ENCODE data around the gene RALGDS. TPM values are rescaled to one million over a fixed set of nuclear protein-coding genes. Genes with fewer than 3 reads are reported as not detected.

The RALGDS gene
- total and polyA plus RNA-seq, 2 of the 4 experiments (the other 2 are of a cell fraction), result 13.1 to 36.9 TPM

DNA sequence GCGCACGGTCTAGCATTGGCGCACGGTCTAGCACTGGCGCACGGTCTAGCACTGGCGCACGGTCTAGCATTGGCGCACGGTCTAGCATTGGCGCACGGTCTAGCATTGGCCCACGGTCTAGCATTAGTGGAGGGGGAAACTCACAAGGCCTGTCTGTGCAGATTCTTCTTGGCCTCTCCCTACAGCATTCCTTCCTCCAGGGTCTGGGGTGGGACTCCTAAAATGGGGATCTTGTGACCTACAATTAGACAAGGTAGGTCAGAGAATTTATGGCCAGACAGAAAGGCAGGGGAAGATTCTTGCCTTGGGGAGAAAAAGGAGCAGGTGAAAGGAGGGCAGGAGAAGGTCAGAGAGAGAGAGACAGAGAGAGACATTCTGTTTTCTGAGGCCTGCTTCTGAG, 48.1 kb upstream of the RALGDS start:
- H3K18ac ChIP-seq (ENCODE audit: low read depth, low read length), result no peak overlapping the region
- CTCF ChIA-PET, result interaction anchor here (0.9 kb wide), 1 partner anchor 10 kb away, joined by 5 read pairs; no protein-coding TSS in a partner anchor
- in situ Hi-C loops (cut with MboI; ENCODE audit: low sequenced_read_pairs), result no loop called here
- no peaks in the 10 kb centered on the region for H3K79me1 ChIP-seq (ENCODE audit: low read depth in 1 of 2, low read length in 2 of 2)
- no peaks in the 10 kb centered on the region; the same call in 1 of the 2 replicates for H4K20me1 ChIP-seq (ENCODE audit: insufficient read depth, low read length)
- H4K5ac ChIP-seq (ENCODE audit: low read depth, low read length), result no peak overlapping the region
- no peak overlapping the region for H4K91ac ChIP-seq (ENCODE audit: insufficient read depth, low read depth, low read length)
- H2AK9ac ChIP-seq (replicated peaks; ENCODE audit: low read depth, low read length, poor library complexity), result no peak overlapping the region
- H2BK15ac ChIP-seq (ENCODE audit: low read depth, low read length), result no peak overlapping the region
- no peak overlapping the region for H2AK5ac ChIP-seq (ENCODE audit: low read depth, low read length)
- H3K27me3 ChIP-seq (ENCODE audit: control insufficient read depth, insufficient read depth, low read length), result peaks cover 24% of the 10 kb centered on the region
- dilution Hi-C loops (cut with HindIII; ENCODE audit: low sequenced_read_pairs, unreplicated experiment), result no loop called here
- H2BK120ac ChIP-seq (ENCODE audit: low read depth, low read length), result no peak overlapping the region
- POLR2A ChIA-PET (ENCODE audit: unreplicated experiment), result no interaction called here
- no peak for DNase-seq
- no peak overlapping the region for H3K14ac ChIP-seq (replicated peaks; ENCODE audit: low read depth, low read length)
- no peak overlapping the region for H3K27ac ChIP-seq (ENCODE audit: insufficient read depth, low read length)
- no peak overlapping the region for H3K23ac ChIP-seq (ENCODE audit: low read depth, low read length)
- H3K4me3 ChIP-seq (ENCODE audit: insufficient read depth, low read depth, low read length), result no peak overlapping the region
- no peak overlapping the region for H4K8ac ChIP-seq (ENCODE audit: low read depth in 2 of 2, low read length in 2 of 2)
- no peak overlapping the region for H2BK20ac ChIP-seq (ENCODE audit: low read depth, low read length)
- no peak overlapping the region for H3K4ac ChIP-seq (ENCODE audit: low read depth, low read length)
- peaks cover 5% of the 10 kb centered on the region; the same call in 1 of the 2 replicates for H3K4me1 ChIP-seq (ENCODE audit: control insufficient read depth, insufficient read depth, low read length)
- BruUV-seq (replicated peaks), result no TSS peak
- H3K9me1 ChIP-seq (ENCODE audit: insufficient read depth, low read length), result 0 out of 2 replicates have a peak, but pooled peaks cover 3% of the 10 kb centered on the region
- TF ChIP-seq MAZ (IDR thresholded peaks at IDR 0.05; ENCODE audit: borderline replicate concordance, low read depth, low read length) (no peak), ELK1 (IDR thresholded peaks at IDR 0.05; ENCODE audit: borderline replicate concordance, low read depth, low read length) (no peak), RAD21 (IDR thresholded peaks at IDR 0.05; ENCODE audit: low read length) (no peak), RFX5 (IDR thresholded peaks at IDR 0.05; ENCODE audit: low read depth, low read length) (no peak), CHD1 (IDR thresholded peaks at IDR 0.05; ENCODE audit: low read depth, low read length) (no peak), FOS (IDR thresholded peaks at IDR 0.05; ENCODE audit: low read depth, low read length) (no peak), BHLHE40 (IDR thresholded peaks at IDR 0.05; ENCODE audit: low read depth, low read length) (no peak), POLR2A (IDR thresholded peaks at IDR 0.05; ENCODE audit: low read depth, low read length) (no peak), SMC3 (IDR thresholded peaks at IDR 0.05; ENCODE audit: low read depth, low read length) (no peak), MXI1 (IDR thresholded peaks at IDR 0.05; ENCODE audit: borderline replicate concordance, low read depth, low read length) (no peak), CEBPB (IDR thresholded peaks at IDR 0.05; ENCODE audit: low read depth, low read length) (no peak), RCOR1 (IDR thresholded peaks at IDR 0.05; ENCODE audit: insufficient replicate concordance, low read length) (no peak), NFE2L2 (IDR thresholded peaks at IDR 0.05; ENCODE audit: low read depth, low read length) (no peak), CTCF (conservative IDR thresholded peaks at IDR 0.05; ENCODE audit: low read depth, low read length) (no peak), MAFK (IDR thresholded peaks at IDR 0.05; ENCODE audit: low read depth, low read length) (no peak)
- TF ChIP-seq, protein P1, sequence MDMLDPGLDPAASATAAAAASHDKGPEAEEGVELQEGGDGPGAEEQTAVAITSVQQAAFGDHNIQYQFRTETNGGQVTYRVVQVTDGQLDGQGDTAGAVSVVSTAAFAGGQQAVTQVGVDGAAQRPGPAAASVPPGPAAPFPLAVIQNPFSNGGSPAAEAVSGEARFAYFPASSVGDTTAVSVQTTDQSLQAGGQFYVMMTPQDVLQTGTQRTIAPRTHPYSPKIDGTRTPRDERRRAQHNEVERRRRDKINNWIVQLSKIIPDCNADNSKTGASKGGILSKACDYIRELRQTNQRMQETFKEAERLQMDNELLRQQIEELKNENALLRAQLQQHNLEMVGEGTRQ (IDR thresholded peaks at IDR 0.05; ENCODE audit: low read depth, low read length), result no peak
- no peak overlapping the region for H3K4me2 ChIP-seq (ENCODE audit: low read depth, low read length)
- H3K9me3 ChIP-seq (ENCODE audit: control insufficient read depth, insufficient read depth, low read length), result no peaks in the 10 kb centered on the region
- H2BK5ac ChIP-seq (ENCODE audit: low read depth, low read length, poor library complexity, severe bottlenecking), result no peak overlapping the region
- ATAC-seq (ENCODE audit: low read depth), result no peak
- no peaks in the 10 kb centered on the region for H3K36me3 ChIP-seq (ENCODE audit: control insufficient read depth, insufficient read depth, low read length)
- no peak overlapping the region for H2AFZ ChIP-seq (replicated peaks; ENCODE audit: low read length, poor library complexity)
- no peak overlapping the region for H3K56ac ChIP-seq (ENCODE audit: extremely low read depth, insufficient read depth, low read length)
- no peak overlapping the region for H3K9ac ChIP-seq (ENCODE audit: low read depth, low read length)
- intact Hi-C loops (cut with micrococcal nuclease), result no loop called here
- WGBS, 2 experiments (ENCODE audit: extremely low coverage in 2 of 2, insufficient read length in 1 of 2), result no CpG with 5 or more reads among the region's 13 CpGs

Data from IMR-90 (cell line).